Lung microvascular endothelial cell (primary cell): ENCODE results near the gene FAM149B1. TPM values are rescaled to one million over a fixed set of nuclear protein-coding genes. Genes with fewer than 3 reads are reported as not detected.
A peak's percentile ranks its signal among the peaks of the same experiment; 100 is the strongest.
"Not testable (repeated sequence)": the region's sequence is repeated elsewhere in the genome, so short reads cannot be mapped to it uniquely, and the experiment has no call there.

Experiments
- DNase-seq, 2 donors: peaks; one replicate each; pipeline versions ENCODE4 v3.0.0 to v3.0.0-alpha.2; 2010; ENCODE audit warnings: low read depth in 2 of 2
- total RNA-seq: library from RNA; depleted of rRNA; stranded (reverse); fragments of >200 nt; gene quantifications from 2 replicates; pipeline ENCODE4 v1.2.1, GENCODE V29; 2014

FAM149B1 gene
- total RNA-seq: 15.5 and 26.8 TPM in 2 replicates

DNA sequence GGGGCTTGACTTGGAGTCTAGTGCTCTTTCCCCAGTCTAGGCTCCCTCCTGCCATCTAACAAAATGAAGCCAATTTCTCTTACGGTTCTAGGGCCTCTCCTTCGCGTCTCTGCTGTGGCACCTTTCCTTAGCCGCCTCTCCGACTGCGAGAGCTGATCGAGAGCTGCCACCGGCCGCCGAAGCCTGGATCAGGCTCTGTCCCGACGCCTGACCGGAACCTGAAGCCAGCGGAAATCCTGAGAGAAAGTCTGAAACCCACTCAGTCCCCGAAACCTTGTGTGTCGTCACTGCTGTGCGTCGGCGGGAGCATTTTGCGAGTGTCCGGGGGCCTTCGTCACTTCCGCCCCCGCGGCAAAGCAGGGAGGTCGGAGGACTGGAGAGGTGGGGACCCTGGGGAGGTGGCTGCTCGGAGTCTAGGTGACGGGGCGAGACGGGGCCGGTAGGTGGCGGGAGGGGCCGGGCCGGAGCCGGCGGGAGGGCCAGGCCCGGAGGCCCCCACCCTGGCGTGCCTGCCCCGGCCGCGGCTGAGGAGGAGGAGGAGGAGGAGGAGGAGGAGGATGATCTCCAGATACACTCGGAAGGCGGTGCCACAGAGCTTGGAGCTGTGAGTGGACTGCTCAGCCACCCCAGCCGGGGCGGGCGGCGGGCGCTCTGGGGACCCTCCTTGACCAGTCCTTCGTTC, at the start of gene FAM149B1, which contains the start of gene ECD:
Gene FAM149B1, plus strand, starts transcription at position 337 of the 682 bp plus-strand sequence. Its CDS starts 221 bp downstream, at position 558.
Gene ECD, minus strand, starts transcription at position 226 of the 682 bp plus-strand sequence. CDS start 4,071 bp downstream, outside the sequence.
- peak; percentile 98 for DNase-seq

DNA sequence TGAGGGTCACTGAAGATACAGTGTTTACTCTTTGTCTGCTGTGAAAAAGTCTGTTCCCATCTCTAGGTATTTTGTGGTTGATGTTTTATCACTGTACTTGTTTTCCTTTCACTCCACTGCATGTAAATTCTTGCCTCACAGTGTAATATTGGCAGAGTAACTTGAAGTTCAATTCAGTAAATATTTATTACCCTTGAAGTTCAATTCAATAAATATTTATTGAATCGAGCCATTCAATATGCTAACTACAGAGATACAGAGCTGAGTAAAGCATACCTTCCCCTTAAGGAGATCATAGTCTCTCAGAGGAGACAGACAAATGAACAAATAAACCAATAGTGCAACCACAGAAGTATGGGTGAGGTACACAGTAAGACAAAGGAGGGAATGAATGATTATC, 48.5 kb upstream of the FAM149B1 start:
- no peak for DNase-seq

DNA sequence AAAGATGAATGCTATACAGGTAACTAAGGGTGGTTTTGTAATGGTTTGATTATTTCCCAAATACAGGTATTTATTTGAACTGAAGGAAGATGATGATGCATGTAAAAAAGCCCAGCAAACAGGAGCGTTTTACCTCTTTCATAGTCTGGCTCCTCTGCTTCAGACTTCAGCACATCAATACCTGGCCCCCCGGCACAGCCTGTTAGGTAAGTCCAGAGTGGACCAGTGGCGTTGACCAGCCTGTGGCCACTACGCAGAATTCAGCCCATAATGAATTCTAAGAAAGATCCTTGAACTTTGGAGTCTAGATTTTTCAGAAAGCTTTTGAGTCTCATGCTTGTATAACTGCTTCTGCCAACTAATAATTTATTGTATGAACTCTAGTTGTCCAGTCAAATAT, 48.0 kb upstream of the FAM149B1 start:
- no peak for DNase-seq

DNA sequence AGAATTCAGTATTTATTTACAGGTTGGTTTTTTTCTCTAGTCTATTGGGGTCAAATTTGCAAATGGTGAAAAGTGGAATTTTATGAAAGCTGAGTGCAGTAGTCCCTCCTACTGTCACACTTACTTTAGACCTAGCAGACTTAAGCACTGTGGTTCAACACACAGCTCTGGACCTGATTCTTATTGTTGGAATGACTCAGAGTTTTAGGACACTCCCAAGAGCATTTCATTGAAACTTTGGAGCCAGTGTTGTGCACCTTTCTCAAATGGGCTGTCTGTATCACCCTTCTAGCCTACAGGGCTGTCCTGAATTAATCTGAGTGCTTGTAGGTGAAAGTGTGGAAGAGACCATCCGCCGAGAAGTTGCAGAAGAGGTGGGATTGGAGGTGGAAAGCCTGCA, 41.6 kb upstream of the FAM149B1 start:
- no peak for DNase-seq

DNA sequence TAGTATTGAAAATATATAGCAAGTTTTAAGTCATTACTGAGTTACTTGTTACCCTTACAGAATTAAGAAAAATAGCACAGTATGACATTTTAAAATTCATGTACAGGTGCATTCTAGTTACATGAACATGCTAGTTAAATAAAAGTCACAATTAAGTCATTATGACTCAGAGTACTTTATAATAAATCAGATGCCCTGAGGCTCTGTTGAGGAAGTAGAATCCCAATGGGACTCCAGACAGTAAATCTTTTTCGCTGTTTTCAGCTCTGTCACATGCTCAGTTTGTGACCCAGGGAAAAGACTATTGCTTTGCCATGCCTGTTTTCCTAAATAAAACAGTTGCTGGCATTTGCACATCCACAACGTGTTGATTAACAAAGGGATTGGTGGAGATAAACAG, 36.6 kb upstream of the FAM149B1 start:
- no peak for DNase-seq

GRCh38 chr10:73131913-73132686, 35.8 kb upstream of the FAM149B1 start:
- no peak for DNase-seq

GRCh38 chr10:73134727-73135126, 33.2 kb upstream of the FAM149B1 start:
- no peak for DNase-seq

GRCh38 chr10:73136627-73137026, 31.3 kb upstream of the FAM149B1 start:
- no peak for DNase-seq

- no peak for DNase-seq
Measured at GRCh38 chr10:73139251-73139650, 28.7 kb upstream of the FAM149B1 start.

GRCh38 chr10:73141603-73142002, 26.3 kb upstream of the FAM149B1 start:
- no peak for DNase-seq

DNA sequence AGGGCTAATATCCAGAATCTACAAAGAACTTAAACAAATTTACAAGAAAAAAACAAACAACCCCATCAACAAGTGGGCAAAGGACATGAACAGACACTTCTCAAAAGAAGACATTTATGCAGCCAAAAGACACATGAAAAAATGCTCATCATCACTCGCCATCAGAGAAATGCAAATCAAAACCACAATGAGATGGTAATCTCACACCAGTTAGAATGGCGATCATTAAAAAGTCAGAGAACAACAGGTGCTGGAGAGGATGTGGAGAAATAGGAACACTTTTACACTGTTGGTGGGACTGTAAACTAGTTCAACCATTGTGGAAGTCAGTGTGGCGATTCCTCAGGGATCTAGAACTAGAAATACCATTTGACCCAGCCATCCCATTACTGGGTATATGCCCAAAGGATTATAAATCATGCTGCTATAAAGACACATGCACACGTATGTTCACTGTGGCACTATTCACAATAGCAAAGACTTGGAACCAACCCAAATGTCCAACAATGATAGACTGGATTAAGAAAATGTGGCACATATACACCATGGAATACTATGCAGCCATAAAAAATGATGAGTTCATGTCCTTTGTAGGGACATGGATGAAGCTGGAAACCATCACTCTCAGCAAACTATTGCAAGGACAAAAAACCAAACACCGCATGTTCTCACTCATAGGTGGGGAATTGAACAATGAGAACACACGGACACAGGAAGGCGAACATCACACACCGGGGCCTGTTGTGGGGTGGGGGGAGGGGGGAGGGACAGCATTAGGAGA, 17.1 kb upstream of the FAM149B1 start:
- DNase-seq: not testable (repeated sequence)

DNA sequence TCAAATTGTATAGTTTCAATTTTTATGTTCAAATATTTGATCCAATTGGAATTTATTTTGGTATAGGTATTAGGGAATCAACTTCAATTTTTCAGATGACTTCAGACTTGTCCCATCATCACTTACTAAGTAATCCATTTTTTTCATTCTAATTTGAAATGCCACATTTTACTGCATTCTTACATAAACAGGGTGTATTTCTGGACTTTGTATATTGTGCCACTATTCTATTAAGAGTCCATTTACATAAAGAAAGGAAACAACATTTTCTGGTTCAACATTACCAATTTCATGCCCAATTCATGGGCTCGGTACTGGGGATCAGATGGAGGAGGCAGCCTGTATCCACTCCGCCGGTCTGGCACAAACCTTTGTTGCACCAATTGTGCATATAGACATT, 15.9 kb upstream of the FAM149B1 start:
- no peak for DNase-seq

- DNase-seq: no peak
Measured at GRCh38 chr10:73156054-73156453, 11.9 kb upstream of the FAM149B1 start.

DNA sequence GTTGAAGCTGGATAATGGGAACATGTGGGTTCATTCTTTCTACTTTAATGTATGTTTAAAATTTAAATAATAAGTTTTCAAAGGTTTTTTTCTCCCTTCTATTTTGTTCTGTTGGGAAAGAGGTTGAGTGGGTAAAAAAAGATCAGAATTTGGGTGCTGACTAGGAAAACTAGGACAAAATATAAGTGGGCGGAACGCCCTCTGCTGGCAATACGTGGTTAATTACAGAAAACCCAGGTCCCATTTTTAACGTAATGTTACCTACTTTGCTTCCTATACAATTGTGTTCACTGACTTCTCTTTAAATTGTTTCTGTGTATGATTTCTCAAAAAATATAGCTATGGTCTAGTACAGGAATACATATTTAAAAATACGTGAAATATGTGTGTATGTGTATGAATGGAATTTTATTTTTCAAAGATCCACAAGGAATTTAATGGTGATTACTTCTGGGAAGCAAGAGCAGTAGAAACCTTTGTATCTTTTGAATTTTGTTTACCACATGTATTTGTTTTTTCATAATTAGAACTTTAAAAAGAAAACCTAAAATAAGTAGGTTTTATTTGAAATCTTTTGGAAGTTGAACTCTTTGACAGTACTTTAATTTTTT, 8.8 kb upstream of the FAM149B1 start:
- peak; percentile 56 to 66 for DNase-seq

GRCh38 chr10:73161079-73161478, 6.8 kb upstream of the FAM149B1 start:
- no peak for DNase-seq

DNA sequence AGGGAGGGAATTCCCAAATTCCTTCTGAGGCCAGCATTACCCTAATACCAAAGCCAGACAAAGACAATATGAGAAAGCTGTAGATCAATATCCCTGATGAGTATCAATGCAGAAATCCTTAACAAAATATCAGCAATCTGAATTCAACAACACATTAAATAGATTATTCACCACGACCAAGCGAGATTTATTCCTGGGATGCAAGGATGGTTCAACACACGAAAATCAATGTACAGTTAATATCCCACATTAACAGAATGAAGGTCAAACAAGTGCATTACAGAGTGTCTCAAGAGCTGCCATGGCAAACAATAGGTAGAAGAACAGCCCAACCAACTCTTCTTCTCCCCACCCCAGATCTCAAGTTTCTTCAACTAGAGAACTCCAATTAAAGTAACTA, 6.3 kb upstream of the FAM149B1 start:
- no peak for DNase-seq

- no peak for DNase-seq
Measured at GRCh38 chr10:73163096-73163495, 4.8 kb upstream of the FAM149B1 start.

DNA sequence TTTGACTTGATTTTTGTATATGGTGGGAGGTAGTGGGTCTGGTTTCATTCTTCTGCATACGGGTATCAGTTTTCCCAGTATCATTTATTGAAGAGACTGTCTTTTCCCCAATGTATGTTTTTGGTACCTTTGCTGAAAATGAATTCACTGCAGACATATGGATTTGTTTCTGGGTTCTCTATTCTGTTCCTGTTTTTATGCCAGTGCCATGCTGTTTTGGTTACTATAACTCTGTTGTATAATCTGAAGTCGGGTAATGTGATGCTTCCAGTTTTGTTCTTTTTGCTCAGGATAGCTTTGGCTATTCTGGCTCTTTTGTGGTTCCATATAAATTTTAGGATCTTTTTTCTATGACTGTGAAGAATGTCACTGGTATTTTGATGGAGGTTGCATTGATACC, 947 bp upstream of the FAM149B1 start:
- DNase-seq: no peak

GRCh38 chr10:73167458-73167782, 499 bp upstream of the FAM149B1 start:
- DNase-seq: no peak

GRCh38 chr10:73168465-73168803, 515 bp downstream of the FAM149B1 start:
- peak in 1 of 2 donors; percentile 40 for DNase-seq

- DNase-seq: no peak
Measured at GRCh38 chr10:73169320-73169719, 1.4 kb downstream of the FAM149B1 start.

DNA sequence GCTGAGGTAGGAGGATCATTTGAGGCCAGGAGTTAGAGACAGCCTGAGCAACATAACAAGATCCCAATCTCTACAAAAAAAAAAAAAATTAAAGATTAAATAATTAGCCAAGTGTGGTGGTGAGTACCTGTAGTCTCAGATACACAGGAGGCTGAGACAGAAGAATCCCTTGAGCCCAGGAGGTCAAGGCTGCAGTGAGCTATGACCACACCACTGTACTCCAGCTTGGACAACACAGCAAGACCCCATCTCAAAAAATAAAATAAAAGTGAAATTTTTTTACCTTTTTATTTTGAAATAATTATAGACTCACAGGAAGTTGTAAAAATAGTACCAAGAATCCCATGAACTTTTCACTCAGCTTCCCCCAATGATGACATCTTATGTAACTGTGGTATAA, 4.9 kb downstream of the FAM149B1 start:
- no peak for DNase-seq
